Heart right ventricle (tissue), 16 donors: ENCODE results near the gene GPR183. TPM values are rescaled to one million over a fixed set of nuclear protein-coding genes. Genes with fewer than 3 reads are reported as not detected.

Experiments used
- ATAC-seq, 8 donors: fragments of 200-7000 bp; cut with Tn5 transposase; one replicate each; pipeline ENCODE4 v1.9.1; 2020; ENCODE audit warnings: mild to moderate bottlenecking in 8 of 8, moderate library complexity in 8 of 8, moderate number of reproducible peaks in 1 of 8
- DNase-seq, 2 donors: peaks; one replicate each; pipeline ENCODE4 v3.0.0-alpha.2; 2020
- H3K27ac ChIP-seq, 10 donors: fragments of 200-600 bp; sonication (generic) in 2 of 10; one replicate each; pipeline versions ENCODE4 v1.5.0 to v1.8.0; 2020 to 2022; ENCODE audit warnings: mild to moderate bottlenecking in 3 of 10
- H3K27me3 ChIP-seq, 7 donors: fragments of 200-600 bp; one replicate each; pipeline ENCODE4 v1.8.0; 2021 to 2022; ENCODE audit warnings: mild to moderate bottlenecking in 2 of 7
- H3K36me3 ChIP-seq, 9 donors: fragments of 200-600 bp; sonication (generic) in 1 of 9; one replicate each; pipeline versions ENCODE4 v1.5.0 to v1.8.0; 2020 to 2022; ENCODE audit warnings: mild to moderate bottlenecking in 2 of 9
- H3K4me1 ChIP-seq, 9 donors: fragments of 200-600 bp; sonication (generic) in 1 of 9; one replicate each; pipeline versions ENCODE4 v1.5.0 to v1.8.0; 2020 to 2022; ENCODE audit warnings: mild to moderate bottlenecking in 4 of 9
- H3K4me3 ChIP-seq, 10 donors: fragments of 200-600 bp; sonication (generic) in 2 of 10; one replicate each; pipeline versions ENCODE4 v1.5.0 to v1.8.0; 2020 to 2022; ENCODE audit warnings: mild to moderate bottlenecking in 7 of 10, moderate library complexity in 2 of 10
- H3K9me3 ChIP-seq, 11 donors: fragments of 200-600 bp in 10 of 11; sonication (generic) in 2 of 11; one replicate each; pipeline versions ENCODE4 v1.5.0 to v1.8.0; 2013 to 2022; ENCODE audit warnings: mild to moderate bottlenecking in 2 of 11, control low read depth in 1 of 11, moderate library complexity in 1 of 11
- CTCF ChIP-seq, 9 donors: fragments of 200-600 bp; sonication (generic) in 2 of 9; IDR thresholded peaks; one replicate each; pipeline versions ENCODE4 v1.5.0 to v1.8.0; 2021 to 2022; ENCODE audit warnings: antibody characterized with exemption in 9 of 9, mild to moderate bottlenecking in 5 of 9, moderate library complexity in 1 of 9
- WGBS, 2 donors: extraction: QIAGEN DNeasy Blood & Tissue Kit; methylation state at CpG; one replicate each; pipeline ENCODE4 v1.1.7; 2013; ENCODE audit warnings: inconsistent platforms in 1 of 2; 5-methylcytosine and 5-hydroxymethylcytosine counted together
- intact Hi-C, 10 donors: fragments of 100-400 bp; cut with DNase I; formaldehyde crosslinking; loops; one replicate each; pipeline versions ENCODE4 v1.11.1 to v1.14.2; 2022
- polyA plus RNA-seq, 2 donors: library from polyadenylated mRNA; stranded (reverse); fragments of 200-250 nt; gene quantifications; one replicate each; pipeline ENCODE4 v1.2.3, GENCODE V29; 2013
- total RNA-seq, 10 donors: library from RNA; stranded (reverse); fragmentation: NEBNext Ultra II Directional in 3 of 10; extraction: Animal tissue kit (Norgen Biotek cat#: 25700) in 3 of 10; gene quantifications; one replicate each; pipeline versions ENCODE4 v1.2.1 to v1.2.4, GENCODE V29; 2021 to 2023
- donor health status: Arrhythmogenic right ventricular cardiomyopathy.
- donor health status: ischemic (EF 13 %, LVEDD 7.1; RV severe dilation, severe dysfunction).
- donor health status: healthy with polysubstance abuse.
- donor health status: DM: no; HTN: yes; CAD: no.
- donor health status: DM: no; HTN: no; CAD: no.
- donor health status: ischemic (EF 25% LVEDD 6.9; RV normal size, moderate dysfunction).
- donor health status: ischemic (EF 25% LVEDD 5.7; RV mildly dilated, moderate dysfunction).
- donor health status: healthy.
- donor health status: DM: yes; HTN: yes; CAD: no.
- donor health status: Ischemic cardiomyopathy.
- donor health status: ischemic (EF 35%, LVEDD 5.7; RV mildly dilated, moderate dysfunction).
- donor health status: nonischemic (EF 11% LVEDD 7.7; RV severe dilation, severe dysfunction).
- donor health status: DM: yes; HTN: yes; CAD: no.
- donor health status: PGD.
- donor health status: ischemic (EF 29% LVEDD 5.4; RV normal size, mild dysfunction).
- donor health status: nonischemic (EF 23%, LVEDD 6.1; RV moderate dilation, normal function).

Gene GPR183
- total and polyA plus RNA-seq, 12 donors, result 0.49 to 8.6 (median 2.0) TPM

GRCh38 chr13:99258946-99259345 is 48.3 kb downstream of the GPR183 start:
- H3K4me3 ChIP-seq, result peak overlapping the region in 1 of 10 donors; percentile 35
- H3K4me1 ChIP-seq, result peaks cover 0 to 43% (median 17%) of the 10 kb centered on the region in 9 donors
- H3K27me3 ChIP-seq, result no peaks in the 10 kb centered on the region
- 80 to 82% methylated on average over 3 of the region's 3 CpGs for WGBS, 2 donors
- ATAC-seq (no peak), DNase-seq (no peak)
- peaks cover 0 to 29% (median 8%) of the 10 kb centered on the region in 9 donors for H3K36me3 ChIP-seq
- intact Hi-C loops, result no loop called here
- no peaks in the 10 kb centered on the region for H3K9me3 ChIP-seq
- no peak for TF ChIP-seq CTCF (IDR thresholded peaks at IDR 0.05)
- H3K27ac ChIP-seq, result peak overlapping the region in 2 of 10 donors; percentile 11 to 66

GRCh38 chr13:99258210-99258860 is 48.9 kb downstream of the GPR183 start, which contains the start of gene GPR18:
Gene GPR18 (minus strand): TSS chr13:99258379. CDS start chr13:99255872, 2,507 bp downstream.
- intact Hi-C loops, result no loop called here
- ATAC-seq (no peak), DNase-seq (no peak)
- H3K27ac ChIP-seq, result peak within 1 kb of the TSS in 3 of 10 donors; percentile 27 to 66 (median 33)
- H3K4me3 ChIP-seq, result peak within 1 kb of the TSS in 1 of 10 donors; percentile 35
- H3K36me3 ChIP-seq, result peaks cover 0 to 29% (median 8%) of the 10 kb centered on the region in 9 donors
- 79 to 81% methylated on average over 4 of the region's 4 CpGs for WGBS, 2 donors
- H3K27me3 ChIP-seq, result no peaks in the 10 kb centered on the region
- no peaks in the 10 kb centered on the region for H3K9me3 ChIP-seq
- peaks cover 0 to 37% (median 11%) of the 10 kb centered on the region in 9 donors for H3K4me1 ChIP-seq
- no peak for TF ChIP-seq CTCF (IDR thresholded peaks at IDR 0.05)

- Histone ChIP-seq H3K4me3 (peak overlapping the region in 1 of 10 donors; percentile 35), H3K9me3 (no peaks in the 10 kb centered on the region), H3K36me3 (peaks cover 0 to 30% (median 8%) of the 10 kb centered on the region in 9 donors), H3K27me3 (no peaks in the 10 kb centered on the region), H3K4me1 (peaks cover 0 to 37% (median 4%) of the 10 kb centered on the region in 9 donors), H3K27ac (peak overlapping the region in 4 of 10 donors; percentile 27 to 66 (median 44))
- intact Hi-C loops, result loop anchor here in 1 of 10 donors (2.0 kb wide), 1 partner anchor 56 kb away; the partner anchor contains the start of gene UBAC2
- DNase-seq, result no peak
- no peak for ATAC-seq
- 90 to 98% methylated on average over 2 of the region's 2 CpGs for WGBS, 2 donors
- TF ChIP-seq CTCF (IDR thresholded peaks at IDR 0.05), result no peak
Measured at GRCh38 chr13:99257291-99257690, 49.9 kb downstream of the GPR183 start.

- Histone ChIP-seq H3K9me3 (no peaks in the 10 kb centered on the region), H3K36me3 (peaks cover 0 to 35% (median 8%) of the 10 kb centered on the region in 9 donors), H3K4me3 (peak overlapping the region in 1 of 10 donors; percentile 35), H3K27me3 (no peaks in the 10 kb centered on the region), H3K4me1 (peaks cover 0 to 42% (median 4%) of the 10 kb centered on the region in 9 donors), H3K27ac (peak overlapping the region in 5 of 10 donors; percentile 19 to 54 (median 33))
- 68 to 70% methylated on average over 3 of the region's 3 CpGs for WGBS, 2 donors
- intact Hi-C loops, result loop anchor here in 1 of 10 donors (2.0 kb wide), 1 partner anchor 56 kb away; the partner anchor contains the start of gene UBAC2
- DNase-seq (no peak), ATAC-seq (peak in 5 of 8 donors; percentile 67 to 83 (median 80))
- TF ChIP-seq CTCF (IDR thresholded peaks at IDR 0.05), result no peak
Measured at GRCh38 chr13:99256709-99257108, 50.5 kb downstream of the GPR183 start.
